A673 (cell line): Measurements from ENCODE around the gene FCN1. TPM values are rescaled to one million over a fixed set of nuclear protein-coding genes. Genes with fewer than 3 reads are reported as not detected.

Experiments used
- BruUV-seq: library from RNA; stranded (reverse); fragments of 400-500 nt; replicated peaks from 2 replicates; lab custom pipeline; 2021; lab: Mats Ljungman, UMichigan
- CTCF ChIA-PET: fragments of 300-600 bp; sonication (Branson Sonifier 250); formaldehyde crosslinking; loops from one replicate; lab custom pipeline; 2022; ENCODE audit warnings: antibody characterized with exemption; lab: Charles Lee
- POLR2A ChIA-PET: fragments of 300-600 bp; sonication (Branson Sonifier 250); formaldehyde crosslinking; loops from one replicate; lab custom pipeline; 2022; ENCODE audit warnings: antibody characterized with exemption; ENCODE audit not compliant: low non-redundant PET; lab: Charles Lee
- DNase-seq: peaks from one replicate; pipeline ENCODE4 v3.0.0-alpha.2; 2015; ENCODE audit warnings: low spot score
- H3K27ac ChIP-seq: fragments of 200-600 bp; sonication (generic); 2 replicates; pipeline ENCODE4 v1.5.1; 2016; ENCODE audit warnings: mixed run types, low read depth, mild to moderate bottlenecking, mixed read lengths, antibody characterized with exemption, low read length; ENCODE audit not compliant: poor library complexity, severe bottlenecking
- H3K27me3 ChIP-seq: fragments of 200-600 bp; sonication (generic); replicated peaks from 2 replicates; pipeline ENCODE4 v1.6.1; 2017; ENCODE audit warnings: mixed run types, low read depth, mild to moderate bottlenecking, mixed read lengths, antibody characterized with exemption, low read length; ENCODE audit not compliant: insufficient read depth, poor library complexity
- H3K36me3 ChIP-seq: fragments of 200-600 bp; sonication (generic); 2 replicates; pipeline ENCODE4 v1.6.1; 2016; ENCODE audit warnings: mixed run types, mild to moderate bottlenecking, mixed read lengths, antibody characterized with exemption, low read length; ENCODE audit not compliant: insufficient read depth, poor library complexity, severe bottlenecking
- H3K4me1 ChIP-seq: fragments of 200-600 bp; sonication (generic); 2 replicates; pipeline ENCODE4 v1.6.1; 2017; ENCODE audit warnings: mixed run types, mild to moderate bottlenecking, mixed read lengths, antibody characterized with exemption, low read length; ENCODE audit not compliant: insufficient read depth, poor library complexity, severe bottlenecking
- H3K4me3 ChIP-seq: fragments of 200-600 bp; sonication (generic); 2 replicates; pipeline ENCODE4 v1.5.1; 2016; ENCODE audit warnings: low read depth, mixed run types, mild to moderate bottlenecking, mixed read lengths, low read length; ENCODE audit not compliant: poor library complexity, severe bottlenecking
- H3K9me3 ChIP-seq: fragments of 200-600 bp; sonication (generic); 2 replicates; pipeline ENCODE4 v1.6.1; 2016; ENCODE audit warnings: mixed run types, low read depth, mild to moderate bottlenecking, mixed read lengths, antibody characterized with exemption, low read length; ENCODE audit not compliant: poor library complexity, severe bottlenecking
- EZH2 ChIP-seq: fragments of 200-600 bp; sonication (generic); IDR thresholded peaks from 2 replicates; pipeline ENCODE4 v1.6.1; 2017; ENCODE audit warnings: borderline replicate concordance, low read depth, mild to moderate bottlenecking, mixed read lengths, antibody characterized with exemption, low read length; ENCODE audit not compliant: poor library complexity, severe bottlenecking
- intact Hi-C: fragments of 100-400 bp; cut with micrococcal nuclease; formaldehyde crosslinking; loops from one replicate; pipeline ENCODE4 v1.10.0; 2022; ENCODE audit not compliant: unreplicated experiment
- total RNA-seq: library from RNA; stranded (reverse); gene quantifications from 2 replicates; pipeline ENCODE4 v1.2.3, GENCODE V29; 2021
- TF ChIP-seq, protein P1 (sequence below): fragments of 300-800, 200-600 bp; sonication (generic); conservative IDR thresholded peaks from 2 replicates; pipeline ENCODE4 v1.5.1; 2017; ENCODE audit warnings: low read depth, mild to moderate bottlenecking, antibody characterized with exemption, low read length, moderate library complexity, mixed read lengths

Gene FCN1
- total RNA-seq, 1 experiment from 2014 or later: not detected

DNA sequence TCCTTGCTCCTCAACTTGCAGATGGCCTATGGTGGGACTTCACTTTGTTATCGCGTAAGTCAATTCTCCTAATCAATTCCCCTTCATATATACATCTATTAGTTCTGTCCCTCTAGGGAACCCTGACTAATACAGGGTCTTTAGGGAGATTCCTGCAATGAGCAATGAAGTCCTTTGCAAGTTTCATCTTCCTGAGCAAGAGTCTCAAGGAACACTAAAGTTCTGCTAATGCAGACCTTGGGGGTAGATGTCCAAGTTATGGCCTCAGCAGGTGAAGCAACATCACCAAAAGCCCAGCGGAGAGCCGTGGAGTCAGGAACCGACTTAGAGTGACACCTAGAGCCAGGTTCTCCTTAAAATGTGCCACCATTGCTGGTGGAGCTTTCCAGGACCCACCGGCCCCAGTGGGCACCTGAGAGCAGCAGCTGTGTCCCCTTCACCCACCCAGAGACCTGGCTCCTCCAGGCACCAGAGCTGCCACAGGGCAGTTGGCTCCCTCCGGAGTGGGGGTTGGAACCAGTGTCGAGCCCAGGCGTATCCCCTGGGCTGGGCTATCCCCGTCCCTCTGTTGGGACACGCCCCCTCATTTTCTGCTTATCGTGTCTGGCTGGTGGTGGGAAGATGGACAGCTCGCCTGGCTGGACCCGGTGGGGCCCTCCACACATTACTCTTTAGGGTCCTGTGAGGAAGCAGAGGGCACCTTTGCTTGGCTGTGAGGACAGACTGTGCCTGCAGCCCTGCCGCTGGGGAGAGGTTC is 10.9 kb upstream of the FCN1 start:
- no peaks in the 10 kb centered on the region for H3K9me3 ChIP-seq
- POLR2A ChIA-PET: no interaction called here

DNA sequence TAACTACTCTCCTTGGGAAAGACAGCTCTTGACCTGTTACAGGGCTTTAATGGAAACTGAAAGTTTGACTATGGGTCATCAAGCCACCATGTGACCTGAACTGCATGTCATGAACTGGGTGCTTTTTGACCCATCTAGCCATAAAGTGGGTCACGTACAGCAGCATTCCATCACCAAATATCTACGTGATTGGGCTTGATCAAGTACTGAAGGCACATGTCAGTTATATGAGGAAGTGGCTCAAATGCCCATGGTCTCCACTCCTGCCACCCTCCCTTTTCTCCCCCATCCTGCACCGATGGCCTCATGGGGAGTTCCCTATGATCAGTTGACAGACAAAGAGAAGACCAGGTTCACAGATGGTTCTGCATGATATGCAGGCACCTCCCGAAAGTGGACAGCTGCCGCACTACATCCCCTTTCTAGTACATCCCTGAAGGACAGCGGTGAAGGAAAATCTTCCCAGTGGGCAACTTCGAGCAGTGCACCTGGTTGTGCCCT is 7.3 kb upstream of the FCN1 start:
- CTCF ChIA-PET: no interaction called here
- Histone ChIP-seq H3K4me1 (no peaks in the 10 kb centered on the region), H3K27me3 (no peaks in the 10 kb centered on the region), H3K9me3 (peaks cover 2% of the 10 kb centered on the region), H3K27ac (no peak overlapping the region), H3K4me3 (no peak overlapping the region), H3K36me3 (no peaks in the 10 kb centered on the region)
- BruUV-seq: no TSS peak
- TF ChIP-seq, protein P1, sequence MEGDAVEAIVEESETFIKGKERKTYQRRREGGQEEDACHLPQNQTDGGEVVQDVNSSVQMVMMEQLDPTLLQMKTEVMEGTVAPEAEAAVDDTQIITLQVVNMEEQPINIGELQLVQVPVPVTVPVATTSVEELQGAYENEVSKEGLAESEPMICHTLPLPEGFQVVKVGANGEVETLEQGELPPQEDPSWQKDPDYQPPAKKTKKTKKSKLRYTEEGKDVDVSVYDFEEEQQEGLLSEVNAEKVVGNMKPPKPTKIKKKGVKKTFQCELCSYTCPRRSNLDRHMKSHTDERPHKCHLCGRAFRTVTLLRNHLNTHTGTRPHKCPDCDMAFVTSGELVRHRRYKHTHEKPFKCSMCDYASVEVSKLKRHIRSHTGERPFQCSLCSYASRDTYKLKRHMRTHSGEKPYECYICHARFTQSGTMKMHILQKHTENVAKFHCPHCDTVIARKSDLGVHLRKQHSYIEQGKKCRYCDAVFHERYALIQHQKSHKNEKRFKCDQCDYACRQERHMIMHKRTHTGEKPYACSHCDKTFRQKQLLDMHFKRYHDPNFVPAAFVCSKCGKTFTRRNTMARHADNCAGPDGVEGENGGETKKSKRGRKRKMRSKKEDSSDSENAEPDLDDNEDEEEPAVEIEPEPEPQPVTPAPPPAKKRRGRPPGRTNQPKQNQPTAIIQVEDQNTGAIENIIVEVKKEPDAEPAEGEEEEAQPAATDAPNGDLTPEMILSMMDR: no peak
- TF ChIP-seq EZH2: no peak
- DNase-seq: no peak
- POLR2A ChIA-PET: no interaction called here
- intact Hi-C loops: no loop called here

More for the DNA sequence above, 10.9 kb upstream of the FCN1 start:
- Histone ChIP-seq H3K4me3 (no peak overlapping the region), H3K27ac (no peak overlapping the region), H3K36me3 (no peaks in the 10 kb centered on the region), H3K27me3 (no peaks in the 10 kb centered on the region), H3K4me1 (no peaks in the 10 kb centered on the region)
- CTCF ChIA-PET: no interaction called here
- TF ChIP-seq, protein P1: no peak
- TF ChIP-seq EZH2: no peak
- no TSS peak for BruUV-seq
- DNase-seq: no peak
- intact Hi-C loops: no loop called here

DNA sequence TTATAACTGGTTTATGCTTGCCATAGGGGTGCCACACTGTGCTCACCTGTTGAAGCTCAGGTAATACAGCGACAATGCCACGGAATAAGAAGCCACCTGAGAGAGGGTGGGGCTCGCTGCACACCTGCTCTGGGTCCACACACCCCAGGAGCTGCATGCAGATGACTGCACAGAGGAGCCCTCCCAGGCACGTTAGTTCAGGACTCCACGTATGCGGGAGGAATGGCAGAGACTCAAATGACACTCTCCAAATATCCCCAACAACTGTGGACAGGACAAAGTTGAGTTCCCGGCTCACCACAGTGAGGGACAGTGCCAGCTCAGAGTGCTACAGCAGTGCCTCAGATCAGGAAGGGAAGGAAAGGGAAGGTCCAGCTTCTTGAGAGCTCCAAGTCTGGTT is 5.8 kb upstream of the FCN1 start:
- Histone ChIP-seq H3K4me1 (no peaks in the 10 kb centered on the region), H3K9me3 (peaks cover 11% of the 10 kb centered on the region), H3K4me3 (no peak overlapping the region), H3K36me3 (no peaks in the 10 kb centered on the region), H3K27ac (no peak overlapping the region), H3K27me3 (no peaks in the 10 kb centered on the region)
- no TSS peak for BruUV-seq
- intact Hi-C loops: no loop called here
- TF ChIP-seq EZH2: no peak
- TF ChIP-seq, protein P1: no peak
- CTCF ChIA-PET: no interaction called here
- POLR2A ChIA-PET: no interaction called here
- no peak for DNase-seq
